Cardiac septum (tissue), 1 donor: ENCODE results near the gene BCL2L2. TPM values are rescaled to one million over a fixed set of nuclear protein-coding genes. Genes with fewer than 3 reads are reported as not detected.
"Not testable (repeated sequence)": the region's sequence is repeated elsewhere in the genome, so short reads cannot be mapped to it uniquely, and the experiment has no call there.

Experiments used
- DNase-seq: peaks from one replicate; pipeline ENCODE4 v3.0.0-alpha.2; 2020; ENCODE audit warnings: low spot score
- intact Hi-C: fragments of 100-400 bp; cut with DNase I; formaldehyde crosslinking; loops from one replicate; pipeline ENCODE4 v1.14.0; 2022
- total RNA-seq: library from RNA; stranded (reverse); fragmentation: NEBNext Ultra II Directional; extraction: Animal tissue kit (Norgen Biotek cat#: 25700); gene quantifications from one replicate; pipeline ENCODE4 v1.2.1, GENCODE V29; 2021
- donor health status: DM: no; HTN: no; CAD: no.

BCL2L2 gene
- total RNA-seq, 1 donor from 2014 or later: 48.2 TPM

DNA sequence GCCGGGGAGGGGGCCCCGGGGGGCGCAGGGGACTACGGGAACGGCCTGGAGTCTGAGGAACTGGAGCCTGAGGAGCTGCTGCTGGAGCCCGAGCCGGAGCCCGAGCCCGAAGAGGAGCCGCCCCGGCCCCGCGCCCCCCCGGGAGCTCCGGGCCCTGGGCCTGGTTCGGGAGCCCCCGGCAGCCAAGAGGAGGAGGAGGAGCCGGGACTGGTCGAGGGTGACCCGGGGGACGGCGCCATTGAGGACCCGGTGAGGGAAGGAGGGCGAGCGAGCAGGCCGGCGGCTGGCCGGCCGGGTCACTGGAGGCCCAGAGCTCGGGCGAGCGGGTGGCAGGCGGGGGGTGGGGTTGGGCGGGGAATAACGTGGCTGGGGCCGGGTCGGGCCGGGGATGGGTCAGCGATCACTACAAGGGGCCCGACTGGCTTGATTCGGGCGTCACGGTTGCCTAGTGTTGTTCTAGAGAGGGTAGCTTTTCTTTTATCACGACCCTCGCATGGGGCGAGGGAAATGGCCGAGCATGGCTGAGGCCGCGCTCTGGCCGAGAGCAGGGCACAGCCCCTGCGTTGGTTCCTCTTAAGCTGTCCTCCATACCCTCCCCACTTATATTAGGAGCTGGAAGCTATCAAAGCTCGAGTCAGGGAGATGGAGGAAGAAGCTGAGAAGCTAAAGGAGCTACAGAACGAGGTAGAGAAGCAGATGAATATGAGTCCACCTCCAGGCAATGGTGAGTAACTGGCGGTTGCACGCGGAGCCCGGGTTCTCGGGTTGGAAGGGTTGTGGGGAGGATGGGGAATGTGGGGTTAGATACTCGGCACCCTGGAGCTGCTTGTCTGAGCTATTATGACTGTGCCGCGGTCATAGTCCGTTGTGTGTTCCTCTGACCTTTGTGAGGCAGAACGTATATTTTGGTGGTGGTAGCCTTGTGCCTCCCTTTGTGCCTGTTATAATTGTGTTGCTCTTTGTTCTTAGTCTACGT, 15.2 kb downstream of the BCL2L2 start:
- intact Hi-C loops: loop anchor here (2.0 kb wide), 2 partner anchors 15 to 147 kb away; partner anchors contain the start of genes BCL2L2 and NGDN
- DNase-seq: peak; percentile 80

DNA sequence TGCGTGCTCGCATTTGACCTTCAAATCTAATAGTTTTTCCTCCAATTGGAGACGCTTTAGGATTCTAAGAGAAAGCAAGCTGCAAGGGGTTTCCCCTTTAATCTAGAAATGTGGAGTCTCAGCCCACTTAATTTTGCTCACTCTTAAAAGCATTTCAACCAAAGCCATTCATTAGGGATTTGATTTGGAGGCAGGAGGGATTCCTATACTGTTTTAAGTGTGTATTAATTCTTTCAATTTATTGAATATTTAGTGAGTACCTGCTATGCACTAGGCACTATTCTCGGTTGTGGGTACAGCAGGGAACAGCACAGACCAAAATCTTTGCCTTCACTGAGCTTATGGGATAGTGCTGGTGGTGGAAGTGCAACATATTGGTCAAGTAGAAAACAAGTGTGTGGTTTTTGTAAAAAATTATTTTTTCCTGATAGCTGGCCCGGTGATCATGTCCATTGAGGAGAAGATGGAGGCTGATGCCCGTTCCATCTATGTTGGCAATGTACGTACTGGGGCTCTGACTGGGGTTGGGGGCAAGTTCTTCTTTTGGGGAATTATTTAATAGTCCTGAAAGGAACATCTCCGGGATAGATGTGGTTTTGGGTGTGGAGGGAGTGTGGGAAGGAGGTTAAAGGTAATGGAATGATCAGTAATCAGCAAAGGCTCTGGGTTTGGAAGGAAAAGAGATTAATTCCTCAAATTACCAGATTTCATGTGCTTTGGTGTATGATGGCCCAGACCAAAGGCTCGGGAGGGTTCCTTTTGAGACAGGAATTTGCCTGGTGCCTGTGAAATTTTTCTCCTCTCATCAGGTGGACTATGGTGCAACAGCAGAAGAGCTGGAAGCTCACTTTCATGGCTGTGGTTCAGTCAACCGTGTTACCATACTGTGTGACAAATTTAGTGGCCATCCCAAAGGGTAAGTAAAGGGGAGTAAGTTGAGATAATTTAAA, 16.2 kb downstream of the BCL2L2 start:
- DNase-seq: no peak
- intact Hi-C loops: no loop called here

DNA sequence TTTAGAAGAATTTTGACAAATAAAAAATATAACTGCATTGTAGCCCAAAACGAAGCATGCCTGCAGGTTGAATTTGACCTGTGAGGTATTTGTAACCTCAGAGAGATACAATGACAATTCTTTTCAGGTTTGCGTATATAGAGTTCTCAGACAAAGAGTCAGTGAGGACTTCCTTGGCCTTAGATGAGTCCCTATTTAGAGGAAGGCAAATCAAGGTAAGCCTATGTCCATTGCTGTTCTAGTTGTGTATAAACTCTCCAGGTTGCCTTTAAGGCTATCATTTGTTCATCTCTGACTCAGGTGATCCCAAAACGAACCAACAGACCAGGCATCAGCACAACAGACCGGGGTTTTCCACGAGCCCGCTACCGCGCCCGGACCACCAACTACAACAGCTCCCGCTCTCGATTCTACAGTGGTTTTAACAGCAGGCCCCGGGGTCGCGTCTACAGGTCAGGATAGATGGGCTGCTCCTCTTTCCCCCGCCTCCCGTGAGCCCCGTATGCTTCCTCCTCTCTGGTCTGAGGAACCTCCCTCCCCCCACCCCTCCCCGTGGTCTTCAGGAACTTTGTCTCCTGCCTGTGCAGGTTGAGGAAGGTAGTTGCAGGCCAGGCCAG, 17.3 kb downstream of the BCL2L2 start:
- DNase-seq: no peak
- intact Hi-C loops: no loop called here

DNA sequence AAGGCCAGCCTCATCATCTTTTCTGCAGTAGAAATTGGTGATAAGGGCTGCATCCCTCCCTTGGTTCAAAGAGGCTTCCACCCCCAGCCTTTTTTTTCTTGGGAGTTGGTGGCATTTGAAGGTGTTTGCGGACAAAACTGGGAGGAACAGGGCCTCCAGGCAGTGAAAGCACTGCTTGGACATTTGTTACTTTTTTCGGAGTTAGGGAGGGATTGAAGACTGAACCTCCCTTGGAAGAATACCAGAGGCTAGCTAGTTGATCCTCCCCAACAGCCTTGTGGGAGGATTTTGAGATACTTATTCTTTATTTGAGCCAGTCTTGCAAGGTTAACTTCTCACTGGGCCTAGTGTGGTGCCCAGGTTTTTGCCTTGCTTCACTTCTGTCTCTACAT, 17.8 kb downstream of the BCL2L2 start:
- intact Hi-C loops: no loop called here
- DNase-seq: no peak

DNA sequence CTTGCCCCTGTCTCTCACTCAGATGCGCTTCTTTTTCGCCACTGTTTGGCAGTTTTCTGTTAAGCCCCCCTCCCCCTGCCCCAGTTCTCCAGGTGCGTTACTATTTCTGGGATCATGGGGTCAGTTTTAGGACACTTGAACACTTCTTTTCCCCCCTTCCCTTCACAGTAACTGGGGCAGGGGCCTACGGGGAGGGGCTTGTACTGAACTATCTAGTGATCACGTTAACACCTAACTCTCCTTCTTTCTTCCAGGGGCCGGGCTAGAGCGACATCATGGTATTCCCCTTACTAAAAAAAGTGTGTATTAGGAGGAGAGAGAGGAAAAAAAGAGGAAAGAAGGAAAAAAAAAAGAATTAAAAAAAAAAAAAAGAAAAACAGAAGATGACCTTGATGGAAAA, 18.4 kb downstream of the BCL2L2 start:
- intact Hi-C loops: loop anchor here (5.0 kb wide), 1 partner anchor 122 kb away; no protein-coding TSS in a partner anchor
- DNase-seq: no peak

DNA sequence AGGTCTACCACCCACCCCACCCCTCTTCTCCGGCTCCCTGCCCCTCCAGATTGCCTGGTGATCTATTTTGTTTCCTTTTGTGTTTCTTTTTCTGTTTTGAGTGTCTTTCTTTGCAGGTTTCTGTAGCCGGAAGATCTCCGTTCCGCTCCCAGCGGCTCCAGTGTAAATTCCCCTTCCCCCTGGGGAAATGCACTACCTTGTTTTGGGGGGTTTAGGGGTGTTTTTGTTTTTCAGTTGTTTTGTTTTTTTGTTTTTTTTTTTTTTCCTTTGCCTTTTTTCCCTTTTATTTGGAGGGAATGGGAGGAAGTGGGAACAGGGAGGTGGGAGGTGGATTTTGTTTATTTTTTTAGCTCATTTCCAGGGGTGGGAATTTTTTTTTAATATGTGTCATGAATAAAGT, 19.1 kb downstream of the BCL2L2 start:
- intact Hi-C loops: loop anchor here (5.0 kb wide), 1 partner anchor 122 kb away; no protein-coding TSS in a partner anchor

DNA sequence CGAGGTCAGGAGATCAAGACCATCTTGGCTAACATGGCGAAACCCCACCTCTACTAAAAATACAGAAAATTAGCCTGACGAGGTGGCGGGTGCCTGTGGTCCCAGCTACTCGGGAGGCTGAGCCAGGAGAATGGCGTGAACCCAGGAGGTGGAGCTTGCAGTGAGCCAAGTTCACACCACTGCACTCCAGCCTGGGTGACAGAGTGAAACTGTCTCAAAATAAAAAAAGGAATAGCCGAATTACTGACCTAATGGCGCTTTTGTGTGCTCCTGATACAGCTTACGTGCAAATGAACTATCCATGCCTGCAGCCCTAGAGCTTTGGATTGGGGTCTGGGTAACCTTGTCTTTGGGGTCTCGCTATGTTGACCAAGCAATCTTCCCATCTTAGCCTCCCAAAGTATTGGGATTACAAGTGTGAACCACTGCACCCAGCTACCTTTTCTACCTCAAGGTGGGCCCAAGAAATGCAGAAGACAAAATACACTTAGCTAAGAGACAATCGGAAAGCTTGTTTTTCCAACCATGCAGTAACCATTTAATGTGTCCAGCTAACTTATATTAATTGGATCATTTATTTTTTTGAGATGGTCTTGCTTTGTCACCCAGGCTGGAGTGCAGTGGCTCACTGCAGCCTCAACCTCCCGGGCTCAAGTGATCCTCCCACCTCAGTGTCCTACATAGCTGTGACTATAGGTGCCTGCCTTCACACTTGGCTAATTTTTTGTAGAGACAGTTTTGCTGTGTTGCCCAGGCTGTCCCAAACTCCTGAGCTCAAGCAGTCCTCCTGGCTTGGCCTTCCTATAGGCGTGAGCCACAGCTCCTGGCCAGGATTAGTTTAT, 20.1 kb downstream of the BCL2L2 start:
- DNase-seq: no peak
- intact Hi-C loops: loop anchor here (5.0 kb wide), 1 partner anchor 121 kb away; no protein-coding TSS in a partner anchor

More for the DNA sequence above, 19.1 kb downstream of the BCL2L2 start:
- DNase-seq: not testable (repeated sequence)

DNA sequence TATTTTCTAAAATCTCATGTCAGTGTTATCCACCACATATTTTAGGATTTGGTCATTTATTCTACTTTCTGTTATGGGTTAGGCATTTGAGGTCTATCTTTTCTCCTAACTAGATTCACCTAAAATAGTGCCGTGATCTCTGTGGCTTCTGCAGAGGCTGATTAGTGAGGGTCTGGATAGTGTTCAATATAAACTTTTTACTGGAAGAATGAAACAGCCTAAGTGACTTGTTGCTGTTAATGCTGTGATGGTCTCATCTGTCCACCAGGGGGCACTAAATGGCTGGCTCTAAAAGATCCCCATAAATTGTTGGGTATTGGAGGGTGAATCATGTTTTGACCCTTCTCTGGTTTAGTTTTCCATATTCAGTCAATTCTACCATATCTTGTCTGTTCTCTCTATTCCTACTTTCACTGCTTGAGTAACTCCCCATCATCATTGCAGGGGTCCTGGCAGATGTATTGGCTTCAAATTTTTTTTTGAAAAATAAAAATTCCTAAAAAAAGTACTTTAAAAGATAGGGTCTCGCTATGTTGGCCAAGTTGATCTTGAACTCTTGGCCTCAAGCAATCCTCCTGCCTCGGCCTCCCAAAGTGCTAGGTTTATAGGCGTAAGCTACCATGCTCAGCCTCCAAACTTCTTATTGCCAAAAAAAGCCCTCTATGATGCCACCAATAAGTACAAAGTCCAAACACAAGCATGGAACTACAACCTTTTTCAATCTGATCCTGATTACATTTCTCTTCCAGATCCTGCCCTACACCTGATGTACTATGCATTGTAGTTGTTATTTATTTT, 21.5 kb downstream of the BCL2L2 start:
- intact Hi-C loops: loop anchor here (2.0 to 5.0 kb wide), 2 partner anchors 53 to 119 kb away; no protein-coding TSS in a partner anchor
- DNase-seq: no peak

DNA sequence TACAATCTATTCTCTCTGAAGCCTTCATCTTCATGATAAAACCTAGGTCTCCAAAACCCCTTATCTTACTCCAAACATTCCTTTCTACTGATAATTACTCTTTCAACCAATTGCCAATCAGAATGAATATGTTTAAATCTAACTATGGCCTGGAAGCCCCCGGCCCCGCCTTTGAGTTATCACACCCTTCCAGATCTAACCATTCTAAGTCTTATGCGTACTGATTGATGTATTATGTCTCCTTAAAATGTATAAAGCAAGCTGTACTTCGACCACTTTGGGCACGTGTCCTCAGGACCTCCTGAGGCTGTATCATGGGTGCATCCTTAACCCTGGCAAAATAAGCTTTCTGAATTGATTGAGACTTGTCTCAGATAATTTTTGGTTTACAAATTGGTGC, 29.0 kb downstream of the BCL2L2 start:
- no peak for DNase-seq
- intact Hi-C loops: no loop called here

DNA sequence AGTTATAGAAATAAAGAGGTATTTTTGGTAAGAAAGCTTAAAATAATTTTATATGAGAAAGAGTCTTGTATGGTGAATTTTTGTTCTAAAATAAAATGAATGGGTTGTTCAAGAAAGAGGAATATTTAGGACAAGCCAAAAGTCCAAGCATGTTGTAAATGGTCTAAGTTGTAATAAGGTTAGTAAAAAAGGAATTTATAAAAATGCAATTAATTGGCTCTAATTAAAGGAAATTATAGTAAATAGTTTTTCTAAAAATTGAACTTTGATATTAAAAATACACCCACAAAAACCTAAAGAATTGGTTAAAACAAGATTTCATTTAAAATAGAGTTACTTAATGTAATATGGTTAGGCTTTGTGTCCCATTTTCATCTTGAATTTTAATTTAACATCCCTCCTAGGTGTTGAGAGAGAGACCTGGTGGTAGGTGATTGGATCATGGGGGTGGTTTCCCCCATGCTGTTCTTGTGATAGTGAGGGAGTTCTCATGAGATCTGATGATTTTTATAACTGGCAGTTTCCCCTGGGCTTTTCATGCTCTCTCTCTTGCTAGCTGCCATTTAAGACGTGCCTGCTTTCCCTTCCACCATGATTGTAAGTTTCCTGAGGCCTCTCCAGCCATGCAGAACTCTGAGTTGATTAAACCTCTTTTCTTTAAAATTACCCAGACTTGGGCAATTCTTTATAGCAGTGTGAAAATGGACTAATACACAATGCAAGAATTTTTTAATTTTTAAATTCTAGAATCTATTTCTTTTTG, 33.1 kb downstream of the BCL2L2 start:
- intact Hi-C loops: no loop called here
- DNase-seq: no peak

DNA sequence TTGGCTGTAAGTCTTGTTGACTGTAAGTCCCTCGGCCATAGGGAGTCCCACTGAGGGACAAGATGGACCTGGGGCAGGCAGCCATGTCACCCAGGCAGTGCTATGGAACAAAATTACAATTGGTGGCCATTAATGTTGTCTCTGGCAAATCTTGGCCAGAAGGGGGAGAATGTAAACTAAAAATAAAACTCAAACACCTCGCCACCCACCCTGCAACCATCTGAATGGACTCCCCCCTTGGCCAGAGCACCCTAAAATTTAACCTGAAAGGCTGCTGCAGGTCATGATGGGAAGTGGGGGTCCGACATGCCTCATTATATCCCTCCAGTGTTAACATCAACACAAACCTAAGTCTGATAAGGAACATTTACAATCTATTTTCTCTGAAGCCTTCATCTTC, 37.8 kb downstream of the BCL2L2 start:
- intact Hi-C loops: no loop called here
- no peak for DNase-seq

DNA sequence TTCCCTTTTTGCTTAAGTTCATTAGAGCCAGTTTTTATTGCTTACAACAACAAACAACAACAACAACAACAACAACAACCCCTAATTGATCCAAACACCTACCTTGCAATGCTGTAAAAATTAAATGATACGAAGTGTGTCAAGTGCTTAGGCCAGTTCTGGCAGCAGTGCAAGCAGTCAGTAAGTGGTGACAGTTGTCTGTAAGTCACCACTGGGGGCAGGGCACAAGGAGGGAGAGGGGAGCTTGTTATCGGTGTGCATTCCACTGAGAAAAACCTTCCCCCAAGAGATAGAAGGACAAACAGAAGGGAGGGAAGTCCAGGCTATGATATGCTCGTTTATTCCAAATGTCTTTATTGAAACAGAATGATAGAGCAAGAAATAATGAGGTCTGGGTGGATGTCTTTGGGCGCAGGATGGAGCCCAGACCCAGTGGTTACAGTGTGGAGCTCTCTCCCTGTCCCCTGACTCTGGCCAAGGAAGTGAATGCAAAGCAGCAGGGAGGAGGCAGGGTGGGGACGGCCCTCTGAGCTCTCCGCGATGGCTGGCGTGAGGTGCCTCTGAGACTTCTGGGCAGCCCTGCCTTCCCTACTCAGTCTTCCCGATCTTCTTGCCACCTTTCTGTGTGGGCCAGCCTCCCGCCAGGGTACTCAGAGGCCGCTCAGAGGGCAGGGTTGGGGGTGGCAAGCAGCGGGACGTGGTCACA, 39.5 kb downstream of the BCL2L2 start:
- DNase-seq: no peak
- intact Hi-C loops: no loop called here

DNA sequence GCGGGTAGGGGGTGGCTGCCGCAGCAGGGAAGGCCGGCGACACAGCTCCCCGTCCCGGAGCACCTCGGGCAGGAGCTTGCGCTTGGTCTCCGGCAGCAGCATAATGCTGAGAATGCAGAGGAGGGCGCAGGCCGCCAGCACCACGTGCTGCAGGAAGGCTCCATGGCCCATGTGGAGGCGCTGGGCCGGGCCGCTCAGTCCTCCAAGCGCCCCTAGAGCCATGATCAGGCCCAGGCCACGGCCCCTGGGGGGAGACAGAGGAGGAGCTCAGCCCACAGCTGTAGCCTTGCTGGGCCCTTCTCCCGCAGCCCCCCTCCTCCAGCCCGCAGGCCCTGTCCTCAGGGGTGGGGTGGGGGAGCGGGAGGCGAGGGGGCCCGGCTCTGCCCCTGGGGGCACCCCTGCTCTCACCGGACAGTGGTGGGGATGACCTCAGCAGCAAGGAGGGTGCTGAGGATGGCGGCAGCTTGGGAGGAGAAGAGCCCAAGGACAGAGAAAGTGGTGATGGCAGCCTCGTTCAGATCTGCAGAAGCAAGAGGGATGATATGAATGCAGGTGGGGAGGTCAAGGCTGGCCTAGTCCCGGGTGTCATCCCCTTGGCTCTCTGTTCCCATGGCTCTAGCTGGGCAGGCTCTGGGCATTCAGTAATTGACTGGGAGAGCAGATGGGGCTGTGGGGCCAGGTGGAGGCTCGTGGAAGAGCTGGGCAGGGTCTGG, 40.2 kb downstream of the BCL2L2 start:
- no peak for DNase-seq
- intact Hi-C loops: no loop called here

DNA sequence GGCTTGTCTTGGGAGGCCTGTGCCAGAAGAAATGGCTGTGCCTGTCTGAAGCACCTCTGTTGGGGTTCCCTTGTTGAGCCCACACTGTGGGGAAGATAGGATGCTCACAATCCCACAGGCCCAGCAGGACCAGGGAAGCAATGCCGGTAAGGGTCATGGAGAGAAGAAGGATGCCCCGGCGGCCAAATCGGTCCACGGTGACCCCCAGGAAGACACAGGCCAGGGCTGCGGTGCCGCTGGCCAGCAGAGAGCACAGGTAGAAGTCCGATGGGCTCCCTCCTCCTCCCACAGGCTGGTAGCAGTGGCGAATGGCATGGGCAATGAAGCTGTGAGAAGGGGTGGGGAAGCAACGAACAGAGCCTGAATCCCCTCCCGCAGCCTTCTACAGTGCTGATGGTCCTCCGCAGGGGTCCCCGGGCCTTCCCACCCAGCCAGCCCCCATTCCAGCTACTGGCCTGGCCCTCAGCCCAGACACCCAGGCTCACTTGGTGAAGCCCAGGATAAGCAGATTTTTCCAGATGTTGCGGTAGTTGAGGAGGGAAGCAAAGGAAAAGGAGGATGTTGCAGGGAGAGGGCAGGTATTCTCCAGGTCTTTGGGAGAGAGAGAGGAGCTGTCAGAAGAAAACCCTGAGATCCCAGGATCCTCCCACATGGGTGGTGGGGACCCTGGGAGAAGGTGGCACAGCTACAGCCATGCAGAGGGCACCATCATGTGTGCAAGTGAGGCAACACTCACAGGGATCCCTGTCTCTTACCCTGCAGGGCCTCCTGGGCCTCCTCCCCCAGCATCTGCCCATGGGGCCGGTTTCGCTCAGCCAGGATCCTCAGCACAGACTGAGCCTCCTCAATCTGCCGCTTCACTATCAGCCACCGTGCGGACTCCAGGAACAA, 41.0 kb downstream of the BCL2L2 start:
- intact Hi-C loops: no loop called here
- DNase-seq: no peak

DNA sequence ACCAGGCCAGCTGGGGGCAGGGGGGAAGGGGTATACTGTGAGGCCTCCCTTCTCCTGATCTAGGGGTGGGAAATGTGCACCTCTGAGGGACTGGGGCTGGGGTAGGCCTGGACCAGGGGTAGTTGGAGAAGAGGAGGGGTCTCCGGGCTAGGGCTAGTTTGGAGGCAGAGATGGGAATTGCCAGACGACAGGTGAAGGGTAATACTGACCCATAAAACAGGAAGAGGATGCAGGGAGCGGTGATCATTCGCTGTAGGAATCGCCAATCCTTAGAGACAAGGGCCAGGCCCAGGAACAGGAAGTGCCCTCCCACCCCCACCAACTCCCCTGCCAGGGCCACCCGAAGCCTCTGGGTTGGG, 41.6 kb downstream of the BCL2L2 start:
- no peak for DNase-seq
- intact Hi-C loops: no loop called here
